Endodermal cell (in vitro differentiated cells): Measurements from ENCODE around the gene MGAT5. TPM values are rescaled to one million over a fixed set of nuclear protein-coding genes. Genes with fewer than 3 reads are reported as not detected.

Experiments used
- DNase-seq: peaks from one replicate; pipeline ENCODE4 v3.0.0-alpha.2; 2017
- H3K27ac ChIP-seq: 2 replicates; pipeline ENCODE4 v1.5.1; 2013; ENCODE audit warnings: mild to moderate bottlenecking, low read depth, low read length, moderate library complexity
- H3K27me3 ChIP-seq: 2 replicates; pipeline ENCODE4 v1.6.1; 2013; ENCODE audit warnings: mild to moderate bottlenecking, low read length, moderate library complexity; ENCODE audit not compliant: insufficient read depth, control insufficient read depth, poor library complexity, severe bottlenecking
- H3K36me3 ChIP-seq: 2 replicates; pipeline ENCODE4 v1.7.0; 2013; ENCODE audit warnings: mild to moderate bottlenecking, low read length, moderate library complexity; ENCODE audit not compliant: control insufficient read depth, insufficient read depth
- H3K4me1 ChIP-seq: one replicate; pipeline ENCODE4 v1.7.0; 2013; ENCODE audit warnings: low read length; ENCODE audit not compliant: control insufficient read depth, insufficient read depth
- H3K4me3 ChIP-seq: 2 replicates; pipeline ENCODE4 v1.5.1; 2013; ENCODE audit warnings: mild to moderate bottlenecking, low read length, moderate library complexity
- H3K9ac ChIP-seq: 2 replicates; pipeline ENCODE4 v1.6.1; 2013; ENCODE audit warnings: mild to moderate bottlenecking, low read length, moderate library complexity; ENCODE audit not compliant: poor library complexity, severe bottlenecking; ENCODE audit errors: extremely low read depth
- H3K9me3 ChIP-seq: 2 replicates; pipeline ENCODE4 v1.6.1; 2013; ENCODE audit warnings: mild to moderate bottlenecking, low read length, moderate library complexity; ENCODE audit not compliant: control insufficient read depth
- H3K27ac Mint-ChIP-seq: 2 replicates; pipeline ENCODE4 v1.8.0; 2020; ENCODE audit warnings: mixed read lengths
- H3K27me3 Mint-ChIP-seq: 2 replicates; pipeline ENCODE4 v1.8.0; 2021; ENCODE audit warnings: mild to moderate bottlenecking, mixed read lengths; ENCODE audit not compliant: insufficient read depth
- H3K36me3 Mint-ChIP-seq: 2 replicates; pipeline ENCODE4 v1.8.0; 2020; ENCODE audit warnings: low read depth, mixed read lengths
- H3K4me1 Mint-ChIP-seq: 2 replicates; pipeline ENCODE4 v1.8.0; 2020; ENCODE audit warnings: mixed read lengths
- H3K4me3 Mint-ChIP-seq: 2 replicates; pipeline ENCODE4 v1.8.0; 2020; ENCODE audit warnings: mild to moderate bottlenecking, moderate library complexity, mixed read lengths
- H3K9me3 Mint-ChIP-seq: 2 replicates; pipeline ENCODE4 v1.8.0; 2020; ENCODE audit warnings: mild to moderate bottlenecking, mixed read lengths
- WGBS, 2 experiments: methylation state at CpG; one replicate each; pipeline versions ENCODE4 v1.1.5 to v1.1.7; 2013; ENCODE audit warnings: missing lambda C conversion rate in 2 of 2, mixed read lengths in 1 of 2; ENCODE audit not compliant: insufficient coverage in 1 of 2, insufficient read length in 1 of 2; 5-methylcytosine and 5-hydroxymethylcytosine counted together
- total RNA-seq, 2 donors: library from RNA; stranded (reverse); fragmentation: NEBNext Ultra II Directional in 1 of 2; extraction: Animal tissue kit (Norgen Biotek cat#: 25700) in 1 of 2; gene quantifications; 2 replicates in 1 of 2; 3 replicates in 1 of 2; pipeline ENCODE4 v1.2.1, GENCODE V29; 2021
- TF ChIP-seq, protein P1 (sequence below): fragments of 200-600 bp; sonication (generic); conservative IDR thresholded peaks from 2 replicates; pipeline ENCODE4 v1.5.0; 2021; ENCODE audit warnings: antibody characterized with exemption, mild to moderate bottlenecking

Gene MGAT5
- total RNA-seq, 2 donors from 2014 or later: 57.2 to 78.4 TPM

DNA sequence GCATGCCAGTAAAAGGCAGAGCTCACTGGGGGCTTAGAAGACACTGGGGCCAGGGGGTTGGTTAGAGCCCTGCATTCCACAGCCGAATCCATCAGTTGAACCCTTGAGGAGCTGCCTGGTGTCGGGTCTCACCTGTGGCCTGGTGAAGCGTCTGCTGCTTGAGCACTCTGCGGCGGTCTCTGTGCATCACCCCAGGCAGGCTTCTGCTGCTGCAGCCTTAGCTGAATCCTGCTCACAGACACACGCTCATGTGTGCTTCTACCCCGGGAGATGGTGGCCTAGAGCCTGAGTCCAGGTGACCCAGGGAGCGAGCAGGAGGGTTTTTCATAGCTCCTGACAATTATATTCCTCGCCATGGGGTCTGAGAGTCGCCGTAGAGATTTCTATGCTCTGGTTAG lies 192.1 kb downstream of the MGAT5 start:
- Histone ChIP-seq H3K27ac (no peak overlapping the region), H3K36me3 (peaks cover 5% of the 10 kb centered on the region), H3K9me3 (no peaks in the 10 kb centered on the region), H3K4me1 (no peaks in the 10 kb centered on the region), H3K9ac (no peak overlapping the region), H3K4me3 (no peak overlapping the region), H3K27me3 (no peaks in the 10 kb centered on the region)
- Mint-ChIP-seq H3K36me3 (peaks cover 34% of the 10 kb centered on the region), H3K9me3 (no peaks in the 10 kb centered on the region), H3K27me3 (no peaks in the 10 kb centered on the region), H3K27ac (no peak overlapping the region), H3K4me3 (no peak overlapping the region), H3K4me1 (peaks cover under 1% of the 10 kb centered on the region)
- WGBS, 2 experiments: 92 to 96% methylated on average over 10 to 11 of the region's 11 CpGs
- TF ChIP-seq, protein P1, sequence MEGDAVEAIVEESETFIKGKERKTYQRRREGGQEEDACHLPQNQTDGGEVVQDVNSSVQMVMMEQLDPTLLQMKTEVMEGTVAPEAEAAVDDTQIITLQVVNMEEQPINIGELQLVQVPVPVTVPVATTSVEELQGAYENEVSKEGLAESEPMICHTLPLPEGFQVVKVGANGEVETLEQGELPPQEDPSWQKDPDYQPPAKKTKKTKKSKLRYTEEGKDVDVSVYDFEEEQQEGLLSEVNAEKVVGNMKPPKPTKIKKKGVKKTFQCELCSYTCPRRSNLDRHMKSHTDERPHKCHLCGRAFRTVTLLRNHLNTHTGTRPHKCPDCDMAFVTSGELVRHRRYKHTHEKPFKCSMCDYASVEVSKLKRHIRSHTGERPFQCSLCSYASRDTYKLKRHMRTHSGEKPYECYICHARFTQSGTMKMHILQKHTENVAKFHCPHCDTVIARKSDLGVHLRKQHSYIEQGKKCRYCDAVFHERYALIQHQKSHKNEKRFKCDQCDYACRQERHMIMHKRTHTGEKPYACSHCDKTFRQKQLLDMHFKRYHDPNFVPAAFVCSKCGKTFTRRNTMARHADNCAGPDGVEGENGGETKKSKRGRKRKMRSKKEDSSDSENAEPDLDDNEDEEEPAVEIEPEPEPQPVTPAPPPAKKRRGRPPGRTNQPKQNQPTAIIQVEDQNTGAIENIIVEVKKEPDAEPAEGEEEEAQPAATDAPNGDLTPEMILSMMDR: no peak
- no peak for DNase-seq

DNA sequence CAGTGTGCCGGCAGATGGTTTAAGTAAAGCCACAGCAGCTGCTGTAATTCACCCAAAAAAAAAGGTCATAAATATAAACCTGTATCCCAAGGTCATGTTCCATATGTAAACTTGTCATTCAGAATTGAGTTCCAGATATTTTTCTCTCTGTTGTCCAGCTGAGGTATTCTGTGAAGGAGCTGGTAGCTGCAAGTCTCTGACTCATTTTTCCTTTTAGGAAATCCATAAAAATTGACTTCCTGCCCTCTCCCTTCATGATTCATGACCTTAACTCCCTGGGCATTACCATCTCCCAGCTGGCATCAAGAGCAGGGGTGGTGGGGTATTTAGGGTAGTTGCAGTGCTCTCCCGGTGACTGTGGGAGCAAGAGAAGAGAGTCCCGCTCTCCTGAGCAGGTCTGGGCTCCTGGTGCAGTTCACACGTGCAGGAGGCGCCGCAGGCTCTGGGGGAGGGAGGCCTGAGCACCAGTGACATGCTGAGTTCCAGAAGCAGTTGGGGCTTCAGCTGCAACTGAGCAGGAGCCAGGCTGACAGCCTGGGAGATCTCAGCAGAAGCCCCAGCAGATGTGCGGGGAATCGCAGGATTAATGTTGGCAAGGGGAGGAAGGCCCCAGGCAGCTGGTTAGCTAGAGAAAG lies 192.6 kb downstream of the MGAT5 start:
- no peak overlapping the region for H3K9ac ChIP-seq
- no peak overlapping the region for H3K27ac ChIP-seq
- H3K27me3 ChIP-seq: no peaks in the 10 kb centered on the region
- H3K9me3 ChIP-seq: no peaks in the 10 kb centered on the region
- Mint-ChIP-seq H3K4me1 (peaks cover 3% of the 10 kb centered on the region), H3K27me3 (no peaks in the 10 kb centered on the region), H3K27ac (no peak overlapping the region), H3K36me3 (peaks cover 34% of the 10 kb centered on the region), H3K9me3 (no peaks in the 10 kb centered on the region), H3K4me3 (no peak overlapping the region)
- peaks cover 5% of the 10 kb centered on the region for H3K36me3 ChIP-seq
- no peaks in the 10 kb centered on the region for H3K4me1 ChIP-seq
- DNase-seq: no peak
- 89 to 92% methylated on average over 5 to 8 of the region's 8 CpGs for WGBS, 2 experiments
- TF ChIP-seq, protein P1: no peak
- H3K4me3 ChIP-seq: no peak overlapping the region

DNA sequence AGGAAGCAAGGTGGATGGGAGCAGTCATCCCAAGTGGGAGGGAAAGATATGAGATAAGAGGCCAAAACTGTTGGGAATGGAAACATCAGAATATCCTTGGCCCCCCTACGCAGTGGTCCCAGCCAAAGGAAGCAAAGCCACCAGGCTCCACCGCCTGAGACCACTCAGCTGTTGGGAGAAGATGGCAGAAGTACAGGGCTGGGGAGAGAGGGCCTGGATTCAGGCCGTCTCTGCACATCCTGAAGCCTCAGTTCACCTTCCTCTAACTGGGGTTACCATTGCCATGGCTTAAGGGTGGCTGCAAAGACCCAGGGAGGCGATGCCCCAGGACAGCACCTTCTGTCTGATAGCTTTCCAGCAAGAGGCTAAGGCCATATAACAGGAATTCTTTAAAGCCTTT lies 193.8 kb downstream of the MGAT5 start:
- Mint-ChIP-seq H3K27me3 (no peaks in the 10 kb centered on the region), H3K4me1 (peaks cover 3% of the 10 kb centered on the region)
- 91 to 95% methylated on average over 3 to 4 of the region's 4 CpGs for WGBS, 2 experiments

More for the DNA sequence above, 193.8 kb downstream of the MGAT5 start:
- H3K27ac ChIP-seq: no peak overlapping the region
- peaks cover 5% of the 10 kb centered on the region for H3K36me3 ChIP-seq
- H3K36me3 Mint-ChIP-seq: peaks cover 29% of the 10 kb centered on the region
- H3K9me3 ChIP-seq: no peaks in the 10 kb centered on the region
- no peaks in the 10 kb centered on the region for H3K27me3 ChIP-seq
- H3K27ac Mint-ChIP-seq: no peak overlapping the region
- TF ChIP-seq, protein P1: peak; percentile 20
- no peaks in the 10 kb centered on the region for H3K9me3 Mint-ChIP-seq
- H3K4me1 ChIP-seq: no peaks in the 10 kb centered on the region
- H3K4me3 Mint-ChIP-seq: no peak overlapping the region
- no peak overlapping the region for H3K9ac ChIP-seq
- no peak overlapping the region for H3K4me3 ChIP-seq
- DNase-seq: no peak
